ENCODE measurements around the gene ARHGAP28.

The ARHGAP28 gene

GRCh38 chr18:6781142-6781714 is 51.7 kb downstream of the ARHGAP28 start:
- TF ChIP-seq, protein P1, sequence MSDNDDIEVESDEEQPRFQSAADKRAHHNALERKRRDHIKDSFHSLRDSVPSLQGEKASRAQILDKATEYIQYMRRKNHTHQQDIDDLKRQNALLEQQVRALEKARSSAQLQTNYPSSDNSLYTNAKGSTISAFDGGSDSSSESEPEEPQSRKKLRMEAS (IDR thresholded peaks at IDR 0.05) = no peak
- TF ChIP-seq TCF12 (IDR thresholded peaks at IDR 0.05; ENCODE audit: low read depth) (no peak), FOXM1 (IDR thresholded peaks at IDR 0.05; ENCODE audit: borderline replicate concordance, low read depth) (no peak), EP300 (IDR thresholded peaks at IDR 0.05; ENCODE audit: borderline replicate concordance) (no peak), CREB1 (IDR thresholded peaks at IDR 0.05; ENCODE audit: low read depth) (no peak), EGR1 (IDR thresholded peaks at IDR 0.05) (no peak), RAD21 (IDR thresholded peaks at IDR 0.05; ENCODE audit: low read depth) (no peak), TAF1 (IDR thresholded peaks at IDR 0.05; ENCODE audit: low read depth) (no peak)
- TF ChIP-seq, protein P2, sequence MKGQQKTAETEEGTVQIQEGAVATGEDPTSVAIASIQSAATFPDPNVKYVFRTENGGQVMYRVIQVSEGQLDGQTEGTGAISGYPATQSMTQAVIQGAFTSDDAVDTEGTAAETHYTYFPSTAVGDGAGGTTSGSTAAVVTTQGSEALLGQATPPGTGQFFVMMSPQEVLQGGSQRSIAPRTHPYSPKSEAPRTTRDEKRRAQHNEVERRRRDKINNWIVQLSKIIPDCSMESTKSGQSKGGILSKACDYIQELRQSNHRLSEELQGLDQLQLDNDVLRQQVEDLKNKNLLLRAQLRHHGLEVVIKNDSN (IDR thresholded peaks at IDR 0.05) = no peak

GRCh38 chr18:6781796-6782195 is 52.3 kb downstream of the ARHGAP28 start:
- TF ChIP-seq RAD21 (IDR thresholded peaks at IDR 0.05; ENCODE audit: low read depth) (no peak), ZBTB7A (IDR thresholded peaks at IDR 0.05; ENCODE audit: low read depth) (no peak), TCF12 (IDR thresholded peaks at IDR 0.05; ENCODE audit: low read depth) (no peak), CEBPB (IDR thresholded peaks at IDR 0.05) (no peak), FOXM1 (IDR thresholded peaks at IDR 0.05; ENCODE audit: borderline replicate concordance, low read depth) (no peak), TAF1 (IDR thresholded peaks at IDR 0.05; ENCODE audit: low read depth) (no peak)
- TF ChIP-seq, protein P1 (IDR thresholded peaks at IDR 0.05) = no peak

GRCh38 chr18:6782861-6783260 is 53.3 kb downstream of the ARHGAP28 start:
- TF ChIP-seq EP300 (IDR thresholded peaks at IDR 0.05; ENCODE audit: borderline replicate concordance) = no peak

DNA sequence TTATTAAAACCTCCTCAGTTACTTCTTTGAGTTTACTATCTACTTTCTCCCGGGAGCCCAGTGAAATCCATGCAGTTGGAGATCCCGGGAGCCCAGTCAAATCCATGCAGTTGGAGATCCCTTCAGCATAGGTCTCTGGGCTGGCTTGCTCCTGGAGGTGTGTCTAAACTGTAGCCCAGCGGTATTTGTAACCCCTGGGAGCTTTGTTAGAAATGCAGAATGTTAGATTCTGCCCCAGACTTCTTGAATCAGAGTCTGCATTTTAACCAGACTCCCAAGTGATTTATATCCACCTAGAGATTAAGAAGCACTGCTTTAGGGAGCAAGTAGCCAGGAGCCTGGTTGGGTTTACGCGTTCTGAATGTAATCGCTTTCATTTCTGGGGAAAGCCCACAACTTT is 54.5 kb downstream of the ARHGAP28 start:
- TF ChIP-seq CEBPB (IDR thresholded peaks at IDR 0.05) = no peak
- no peak for TF ChIP-seq RAD21 (IDR thresholded peaks at IDR 0.05; ENCODE audit: low read depth)
- TF ChIP-seq FOXM1 (IDR thresholded peaks at IDR 0.05; ENCODE audit: borderline replicate concordance, low read depth) = no peak
- TF ChIP-seq TAF1 (IDR thresholded peaks at IDR 0.05; ENCODE audit: low read depth) = no peak
- no peak for TF ChIP-seq EGR1 (IDR thresholded peaks at IDR 0.05)
- TF ChIP-seq TCF12 (IDR thresholded peaks at IDR 0.05; ENCODE audit: low read depth) = no peak
- TF ChIP-seq, protein P1 (IDR thresholded peaks at IDR 0.05) = no peak
- no peak for TF ChIP-seq EP300 (IDR thresholded peaks at IDR 0.05; ENCODE audit: borderline replicate concordance)
- no peak for TF ChIP-seq ZBTB7A (IDR thresholded peaks at IDR 0.05; ENCODE audit: low read depth)
- TF ChIP-seq, protein P2 (IDR thresholded peaks at IDR 0.05) = no peak
- TF ChIP-seq NFIC (IDR thresholded peaks at IDR 0.05) = no peak
- no peak for TF ChIP-seq YY1 (IDR thresholded peaks at IDR 0.05; ENCODE audit: low read depth)
- TF ChIP-seq REST (IDR thresholded peaks at IDR 0.05; ENCODE audit: low read depth) = no peak
- TF ChIP-seq CREB1 (IDR thresholded peaks at IDR 0.05; ENCODE audit: low read depth) = no peak
- TF ChIP-seq TEAD4 (IDR thresholded peaks at IDR 0.05) = no peak

GRCh38 chr18:6785001-6785400 is 55.5 kb downstream of the ARHGAP28 start:
- TF ChIP-seq CEBPB (IDR thresholded peaks at IDR 0.05) = no peak
- no peak for TF ChIP-seq REST (IDR thresholded peaks at IDR 0.05; ENCODE audit: low read depth)
- TF ChIP-seq YY1 (IDR thresholded peaks at IDR 0.05; ENCODE audit: low read depth) = no peak
- TF ChIP-seq CREB1 (IDR thresholded peaks at IDR 0.05; ENCODE audit: low read depth) = no peak

DNA sequence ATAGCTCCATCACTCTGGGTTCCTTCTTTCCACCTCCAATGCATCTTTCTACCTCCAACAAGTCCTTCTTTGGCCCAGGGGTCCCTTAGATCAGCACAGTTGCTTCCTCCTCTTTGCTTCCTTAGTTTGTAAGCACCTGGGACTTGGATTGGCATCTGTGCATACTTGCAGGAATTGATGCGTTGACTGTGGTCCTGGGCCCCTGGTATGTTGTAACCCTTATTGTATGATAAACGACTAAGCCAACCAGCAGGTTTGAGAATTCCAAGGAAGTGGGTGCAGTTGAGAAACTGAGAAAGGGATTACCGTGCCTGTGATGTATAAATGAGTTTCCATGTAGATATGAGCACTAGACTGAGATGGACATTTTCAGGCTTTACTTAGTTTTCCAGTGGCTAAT is 55.9 kb downstream of the ARHGAP28 start:
- TF ChIP-seq CEBPB (IDR thresholded peaks at IDR 0.05) = no peak
- no peak for TF ChIP-seq NFIC (IDR thresholded peaks at IDR 0.05)
- TF ChIP-seq ZBTB7A (IDR thresholded peaks at IDR 0.05; ENCODE audit: low read depth) = no peak
- no peak for TF ChIP-seq REST (IDR thresholded peaks at IDR 0.05; ENCODE audit: low read depth)
- TF ChIP-seq TEAD4 (IDR thresholded peaks at IDR 0.05) = no peak
- TF ChIP-seq TCF12 (IDR thresholded peaks at IDR 0.05; ENCODE audit: low read depth) = no peak
- TF ChIP-seq, protein P2 (IDR thresholded peaks at IDR 0.05) = no peak
- TF ChIP-seq RAD21 (IDR thresholded peaks at IDR 0.05; ENCODE audit: low read depth) = no peak
- no peak for TF ChIP-seq YY1 (IDR thresholded peaks at IDR 0.05; ENCODE audit: low read depth)
- TF ChIP-seq CREB1 (IDR thresholded peaks at IDR 0.05; ENCODE audit: low read depth) = no peak
- TF ChIP-seq, protein P1 (IDR thresholded peaks at IDR 0.05) = no peak
- no peak for TF ChIP-seq TAF1 (IDR thresholded peaks at IDR 0.05; ENCODE audit: low read depth)
- TF ChIP-seq EGR1 (IDR thresholded peaks at IDR 0.05) = no peak
- no peak for TF ChIP-seq FOXM1 (IDR thresholded peaks at IDR 0.05; ENCODE audit: borderline replicate concordance, low read depth)
- no peak for TF ChIP-seq EP300 (IDR thresholded peaks at IDR 0.05; ENCODE audit: borderline replicate concordance)
